GM20000 (cell line): Measurements from ENCODE around the gene HIVEP3.

Source experiments
- DNase-seq: peaks from one replicate; pipeline ENCODE4 v3.0.0; 2012; ENCODE audit warnings: low spot score
- TF ChIP-seq, protein P1 (sequence below): IDR thresholded peaks from 2 replicates; pipeline ENCODE4 v1.5.1; 2012; ENCODE audit warnings: mild to moderate bottlenecking, control low read depth; ENCODE audit errors: extremely low read depth, missing control alignments

The HIVEP3 gene

DNA sequence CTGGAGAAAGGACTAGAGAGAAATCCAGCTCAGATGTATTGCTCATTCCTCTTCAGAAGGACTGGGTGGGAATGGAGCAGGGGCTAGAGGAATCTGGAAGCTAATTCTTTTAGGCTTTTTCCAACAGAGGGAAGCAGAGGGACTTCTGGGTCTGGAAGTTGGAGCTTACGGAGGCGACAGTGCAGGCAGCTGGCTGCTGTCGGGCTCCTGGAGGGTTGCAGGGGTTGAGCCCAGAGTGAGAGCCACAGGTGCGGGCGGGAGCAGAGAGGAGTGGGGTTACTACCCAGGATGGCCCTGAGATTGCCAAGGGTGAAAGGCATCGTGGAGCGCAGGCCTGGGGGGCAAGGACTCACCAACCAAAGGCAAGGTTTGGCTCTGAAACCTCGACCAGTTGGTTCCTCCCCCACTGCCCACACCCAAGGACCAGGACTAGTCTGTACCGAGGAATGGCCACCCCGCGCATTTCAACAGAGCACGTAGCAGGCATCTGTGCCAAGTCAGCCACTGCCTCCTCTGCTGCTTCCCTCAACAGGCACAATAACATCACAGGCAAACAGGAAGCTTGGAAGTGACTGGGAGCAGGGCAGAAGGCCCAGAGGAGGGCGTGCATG is 411.5 kb downstream of the HIVEP3 start:
- TF ChIP-seq, protein P1, sequence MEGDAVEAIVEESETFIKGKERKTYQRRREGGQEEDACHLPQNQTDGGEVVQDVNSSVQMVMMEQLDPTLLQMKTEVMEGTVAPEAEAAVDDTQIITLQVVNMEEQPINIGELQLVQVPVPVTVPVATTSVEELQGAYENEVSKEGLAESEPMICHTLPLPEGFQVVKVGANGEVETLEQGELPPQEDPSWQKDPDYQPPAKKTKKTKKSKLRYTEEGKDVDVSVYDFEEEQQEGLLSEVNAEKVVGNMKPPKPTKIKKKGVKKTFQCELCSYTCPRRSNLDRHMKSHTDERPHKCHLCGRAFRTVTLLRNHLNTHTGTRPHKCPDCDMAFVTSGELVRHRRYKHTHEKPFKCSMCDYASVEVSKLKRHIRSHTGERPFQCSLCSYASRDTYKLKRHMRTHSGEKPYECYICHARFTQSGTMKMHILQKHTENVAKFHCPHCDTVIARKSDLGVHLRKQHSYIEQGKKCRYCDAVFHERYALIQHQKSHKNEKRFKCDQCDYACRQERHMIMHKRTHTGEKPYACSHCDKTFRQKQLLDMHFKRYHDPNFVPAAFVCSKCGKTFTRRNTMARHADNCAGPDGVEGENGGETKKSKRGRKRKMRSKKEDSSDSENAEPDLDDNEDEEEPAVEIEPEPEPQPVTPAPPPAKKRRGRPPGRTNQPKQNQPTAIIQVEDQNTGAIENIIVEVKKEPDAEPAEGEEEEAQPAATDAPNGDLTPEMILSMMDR: no peak
- DNase-seq: no peak

- TF ChIP-seq, protein P1: no peak
- no peak for DNase-seq
Measured at GRCh38 chr1:41504114-41505035, 414.3 kb downstream of the HIVEP3 start.

DNA sequence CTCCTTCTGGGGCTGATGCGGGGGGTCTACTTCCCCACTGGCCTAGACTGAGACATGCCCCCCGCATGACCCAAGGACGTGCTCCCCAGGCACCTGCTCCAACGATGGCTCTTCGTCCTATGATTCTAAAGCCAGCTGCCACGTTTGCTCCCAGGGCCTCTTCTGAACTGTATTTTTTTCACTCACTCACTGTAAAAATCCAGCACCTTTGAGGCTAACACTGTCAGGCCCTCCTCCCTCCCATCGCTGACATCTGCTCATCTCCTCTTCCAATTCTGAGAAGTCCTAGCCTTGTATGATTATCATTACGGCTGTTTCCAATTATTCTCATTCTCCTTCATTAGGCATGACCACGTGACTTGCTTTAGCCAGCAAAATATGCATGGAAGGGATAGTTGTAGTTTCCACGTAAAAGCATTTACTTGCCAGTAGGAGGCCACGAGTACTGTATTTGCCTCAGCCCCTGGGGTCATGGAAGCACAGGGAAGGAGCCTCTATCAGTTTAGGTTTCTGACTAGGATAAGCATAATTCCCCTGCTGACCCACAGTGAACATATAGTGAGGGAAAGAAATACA is 415.1 kb downstream of the HIVEP3 start:
- DNase-seq: no peak
- TF ChIP-seq, protein P1: no peak

DNA sequence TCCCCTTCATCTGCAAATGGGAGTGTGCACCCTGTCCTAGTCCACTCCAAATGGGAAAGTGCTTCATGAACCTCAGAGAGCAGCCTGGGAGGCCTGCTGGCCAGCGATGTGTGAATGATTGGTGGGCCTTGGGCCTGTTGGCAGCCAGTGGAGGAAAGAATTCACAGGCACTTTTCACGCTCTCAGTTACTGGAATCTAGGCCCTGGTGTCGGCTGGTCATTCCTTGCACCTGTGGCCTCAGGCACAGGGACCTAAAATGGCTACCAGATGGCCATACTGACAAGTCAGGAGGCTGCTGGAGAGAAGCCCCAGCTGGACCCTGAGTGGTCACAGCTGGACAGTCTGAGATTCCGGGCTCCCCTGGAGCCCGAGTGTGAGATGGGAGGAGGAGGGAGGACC is 415.8 kb downstream of the HIVEP3 start:
- TF ChIP-seq, protein P1: no peak
- DNase-seq: no peak

DNA sequence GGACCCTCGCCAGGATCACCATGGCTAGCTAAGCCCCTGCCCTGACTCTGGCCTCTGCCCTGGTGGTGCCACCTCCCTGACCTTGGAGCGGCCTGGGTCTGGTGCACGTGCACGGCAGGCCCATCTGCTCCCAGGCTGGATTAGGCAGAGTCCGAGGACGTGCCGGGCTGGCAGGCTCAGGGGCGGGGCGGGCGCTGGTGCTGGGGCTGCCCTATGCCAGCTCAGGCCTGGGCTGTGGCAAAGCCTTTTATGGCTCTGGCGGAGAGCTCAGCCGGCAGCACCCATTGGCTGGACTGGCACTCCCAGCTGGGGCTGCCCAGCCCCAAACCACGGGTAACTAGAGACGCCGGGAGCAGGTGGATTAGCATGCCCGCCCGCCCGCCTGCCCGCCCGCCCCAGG is 417.1 kb downstream of the HIVEP3 start:
- DNase-seq: no peak
- TF ChIP-seq, protein P1: no peak

DNA sequence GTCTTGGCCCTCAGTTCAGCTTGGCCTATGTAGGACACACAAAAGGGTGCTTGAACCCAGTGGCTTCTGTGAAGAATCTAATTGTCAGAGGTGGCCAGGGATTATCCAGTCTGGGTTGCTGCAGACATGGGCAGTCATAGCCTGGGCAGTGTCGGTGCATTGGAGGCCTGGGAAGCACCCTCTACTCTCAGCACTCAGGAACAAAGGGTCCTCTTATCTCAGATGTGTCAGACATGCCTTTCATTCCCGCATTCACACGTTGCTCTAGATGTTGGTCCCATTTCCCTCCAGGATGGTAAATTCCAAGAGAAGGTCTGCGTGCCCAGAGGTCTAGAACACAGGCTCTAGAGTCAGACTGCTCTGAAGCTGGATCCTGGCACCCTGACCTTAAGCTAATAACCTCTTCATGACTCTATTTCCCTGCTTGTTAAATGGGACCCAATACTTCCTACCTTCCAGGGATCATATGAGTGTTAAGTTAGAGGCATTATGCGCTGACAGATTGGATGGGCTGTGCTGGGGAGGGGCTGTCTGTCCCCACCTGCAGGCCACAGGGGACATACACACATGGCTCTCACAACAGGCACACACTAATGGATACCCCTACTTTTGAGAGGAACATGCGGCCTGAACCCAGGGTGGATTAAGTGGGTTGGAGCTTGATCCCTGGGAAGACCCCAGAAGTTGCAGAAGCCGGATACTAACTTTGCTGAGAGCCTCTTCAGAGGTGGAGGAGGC is 417.8 kb downstream of the HIVEP3 start:
- TF ChIP-seq, protein P1: no peak
- DNase-seq: no peak

DNA sequence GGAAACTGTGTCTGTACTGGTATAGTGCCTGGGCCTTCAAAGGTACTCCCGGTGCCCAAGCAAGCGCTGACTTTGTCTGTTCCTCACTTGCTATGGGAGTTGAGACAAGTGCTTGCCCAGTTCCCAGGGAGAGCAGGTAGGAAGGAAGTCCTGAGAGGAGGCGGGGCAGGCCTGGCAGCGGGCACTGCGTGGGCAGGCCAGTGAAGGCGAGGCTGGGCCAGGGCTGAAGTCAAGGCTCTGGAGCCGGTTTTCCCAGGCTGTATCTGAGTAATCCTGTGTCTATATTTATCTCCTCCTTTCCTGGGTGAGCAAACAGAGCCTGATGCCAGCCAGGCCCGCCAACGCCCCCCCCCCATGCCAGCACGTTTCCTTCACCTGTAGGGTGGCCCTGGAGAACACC is 418.3 kb downstream of the HIVEP3 start:
- TF ChIP-seq, protein P1: no peak

More for the DNA sequence above, 418.3 kb downstream of the HIVEP3 start:
- no peak for DNase-seq
